HEK293 (cell line): ENCODE data around the gene NSL1.
A peak's percentile ranks its signal among the peaks of the same experiment; 100 is the strongest.

ENCODE experiments used
- EGR2 ChIP-seq: fragments of 450-650 bp; formaldehyde crosslinking; IDR thresholded peaks from 2 replicates; pipeline ENCODE4 v1.5.1; 2016; ENCODE audit warnings: low read depth, missing biosample characterization, missing genetic modification characterization
- KLF1 ChIP-seq: fragments of 450-650 bp; formaldehyde crosslinking; IDR thresholded peaks from 2 replicates; pipeline ENCODE4 v1.5.1; 2016; ENCODE audit warnings: missing biosample characterization, missing genetic modification characterization
- KLF16 ChIP-seq: fragments of 450-650 bp; formaldehyde crosslinking; IDR thresholded peaks from 2 replicates; pipeline ENCODE4 v1.5.1; 2017; ENCODE audit warnings: missing biosample characterization, missing genetic modification characterization
- OSR2 ChIP-seq: fragments of 450-650 bp; formaldehyde crosslinking; IDR thresholded peaks from 2 replicates; pipeline ENCODE4 v1.5.1; 2016; ENCODE audit warnings: missing biosample characterization, missing genetic modification characterization
- OVOL3 ChIP-seq: fragments of 450-650 bp; formaldehyde crosslinking; IDR thresholded peaks from 2 replicates; pipeline ENCODE4 v1.5.1; 2016; ENCODE audit warnings: missing biosample characterization, missing genetic modification characterization
- SP2 ChIP-seq: fragments of 450-650 bp; formaldehyde crosslinking; IDR thresholded peaks from 2 replicates; pipeline ENCODE4 v1.5.1; 2016; ENCODE audit warnings: missing biosample characterization, missing genetic modification characterization
- ZNF157 ChIP-seq: fragments of 450-650 bp; formaldehyde crosslinking; IDR thresholded peaks from 2 replicates; pipeline ENCODE4 v1.5.1; 2016; ENCODE audit warnings: missing biosample characterization, missing genetic modification characterization
- ZNF169 ChIP-seq: fragments of 450-650 bp; formaldehyde crosslinking; IDR thresholded peaks from 2 replicates; pipeline ENCODE4 v1.5.1; 2016; ENCODE audit warnings: missing biosample characterization, missing genetic modification characterization
- ZNF19 ChIP-seq: fragments of 450-650 bp; formaldehyde crosslinking; IDR thresholded peaks from 2 replicates; pipeline ENCODE4; 2016; ENCODE audit warnings: missing biosample characterization, missing genetic modification characterization, low read depth
- ZNF37A ChIP-seq: fragments of 450-650 bp; IDR thresholded peaks from 2 replicates; pipeline ENCODE4 v1.5.1; 2018; ENCODE audit warnings: missing biosample characterization, missing genetic modification characterization
- ZNF391 ChIP-seq: fragments of 450-650 bp; formaldehyde crosslinking; IDR thresholded peaks from 2 replicates; pipeline ENCODE4 v1.5.1; 2016; ENCODE audit warnings: low read depth, missing biosample characterization, missing genetic modification characterization, borderline replicate concordance
- ZNF404 ChIP-seq: fragments of 450-650 bp; formaldehyde crosslinking; IDR thresholded peaks from 2 replicates; pipeline ENCODE4 v1.5.1; 2017; ENCODE audit warnings: missing biosample characterization, missing genetic modification characterization
- ZNF433 ChIP-seq: fragments of 450-650 bp; formaldehyde crosslinking; IDR thresholded peaks from 2 replicates; pipeline ENCODE4 v1.5.1; 2016; ENCODE audit warnings: missing biosample characterization, missing genetic modification characterization, low read depth
- ZNF473 ChIP-seq: fragments of 450-650 bp; formaldehyde crosslinking; IDR thresholded peaks from 2 replicates; pipeline ENCODE4 v1.5.1; 2017; ENCODE audit warnings: missing biosample characterization, missing genetic modification characterization
- ZNF514 ChIP-seq: fragments of 450-650 bp; formaldehyde crosslinking; IDR thresholded peaks from 2 replicates; pipeline ENCODE4 v1.5.1; 2016; ENCODE audit warnings: missing biosample characterization, missing genetic modification characterization
- ZNF658 ChIP-seq: fragments of 450-650 bp; formaldehyde crosslinking; IDR thresholded peaks from 2 replicates; pipeline ENCODE4; 2016; ENCODE audit warnings: missing biosample characterization, missing genetic modification characterization
- ZNF677 ChIP-seq: fragments of 450-650 bp; IDR thresholded peaks from 2 replicates; pipeline ENCODE4 v1.5.0; 2018; ENCODE audit warnings: missing biosample characterization, mild to moderate bottlenecking, missing genetic modification characterization, moderate library complexity
- ZNF792 ChIP-seq: fragments of 450-650 bp; formaldehyde crosslinking; IDR thresholded peaks from 2 replicates; pipeline ENCODE4 v1.5.1; 2016; ENCODE audit warnings: missing biosample characterization, missing genetic modification characterization
- ZNF837 ChIP-seq: fragments of 450-650 bp; formaldehyde crosslinking; IDR thresholded peaks from 2 replicates; pipeline ENCODE4 v1.5.1; 2016; ENCODE audit warnings: missing biosample characterization, missing genetic modification characterization
- ZSCAN23 ChIP-seq: fragments of 450-650 bp; formaldehyde crosslinking; IDR thresholded peaks from 2 replicates; pipeline ENCODE4 v1.5.1; 2016; ENCODE audit warnings: missing biosample characterization, missing genetic modification characterization
- TF ChIP-seq, protein P1 (sequence below): fragments of 450-650 bp; formaldehyde crosslinking; IDR thresholded peaks from 2 replicates; pipeline ENCODE4 v1.5.1; 2016; ENCODE audit warnings: missing biosample characterization, missing genetic modification characterization
- TF ChIP-seq, protein P2 (sequence below): fragments of 450-650 bp; formaldehyde crosslinking; IDR thresholded peaks from 2 replicates; pipeline ENCODE4 v1.5.1; 2016; ENCODE audit warnings: missing biosample characterization, missing genetic modification characterization
- TF ChIP-seq, protein P3 (sequence below): fragments of 450-650 bp; formaldehyde crosslinking; IDR thresholded peaks from 2 replicates; pipeline ENCODE4 v1.5.1; 2017; ENCODE audit warnings: missing biosample characterization, missing genetic modification characterization
- TF ChIP-seq, protein P4 (sequence below): fragments of 450-650 bp; formaldehyde crosslinking; IDR thresholded peaks from 2 replicates; pipeline ENCODE4 v1.5.1; 2016; ENCODE audit warnings: missing biosample characterization, missing genetic modification characterization
- TF ChIP-seq, protein P5 (sequence below): fragments of 450-650 bp; formaldehyde crosslinking; IDR thresholded peaks from 2 replicates; pipeline ENCODE4 v1.5.1; 2017; ENCODE audit warnings: missing biosample characterization, mild to moderate bottlenecking, missing genetic modification characterization, moderate library complexity
- TF ChIP-seq, protein P6 (sequence below): fragments of 450-650 bp; formaldehyde crosslinking; IDR thresholded peaks from 2 replicates; pipeline ENCODE4 v1.5.0; 2017; ENCODE audit warnings: missing biosample characterization, missing genetic modification characterization, borderline replicate concordance

NSL1 gene

DNA sequence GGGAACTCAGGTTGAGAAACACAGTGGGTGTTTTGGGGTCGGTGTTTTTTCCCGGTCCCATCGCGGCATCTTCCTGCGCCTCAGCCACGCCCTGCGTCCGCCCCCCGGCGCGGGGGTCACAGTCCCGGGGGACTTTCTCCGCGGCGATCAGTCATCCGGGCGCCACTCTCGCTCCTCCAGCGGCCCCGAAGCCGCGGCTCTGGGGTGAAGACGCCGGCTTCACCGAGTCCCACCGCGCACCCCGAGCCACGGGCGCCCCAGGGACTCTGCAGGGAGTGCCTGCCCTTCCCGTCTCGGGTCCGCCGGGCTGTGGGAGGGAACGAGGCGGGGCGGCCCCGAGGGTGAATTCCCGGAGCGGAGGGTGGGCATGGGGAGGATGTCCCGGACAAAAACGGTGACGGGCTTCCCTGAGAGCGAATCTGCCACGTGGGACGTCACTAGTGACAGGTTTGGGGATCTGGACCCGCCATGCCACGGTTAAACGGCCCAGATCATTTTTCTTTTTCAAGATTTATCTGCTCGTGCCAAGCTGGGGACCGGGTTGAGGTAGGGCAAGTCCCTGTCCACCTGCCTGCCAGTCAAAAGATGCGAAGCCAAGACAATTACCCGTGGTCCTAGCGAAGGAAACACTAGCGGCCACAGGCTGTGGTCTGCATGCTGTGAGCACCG, 91.2 kb downstream of the NSL1 start (continued):
- TF ChIP-seq, protein P1, sequence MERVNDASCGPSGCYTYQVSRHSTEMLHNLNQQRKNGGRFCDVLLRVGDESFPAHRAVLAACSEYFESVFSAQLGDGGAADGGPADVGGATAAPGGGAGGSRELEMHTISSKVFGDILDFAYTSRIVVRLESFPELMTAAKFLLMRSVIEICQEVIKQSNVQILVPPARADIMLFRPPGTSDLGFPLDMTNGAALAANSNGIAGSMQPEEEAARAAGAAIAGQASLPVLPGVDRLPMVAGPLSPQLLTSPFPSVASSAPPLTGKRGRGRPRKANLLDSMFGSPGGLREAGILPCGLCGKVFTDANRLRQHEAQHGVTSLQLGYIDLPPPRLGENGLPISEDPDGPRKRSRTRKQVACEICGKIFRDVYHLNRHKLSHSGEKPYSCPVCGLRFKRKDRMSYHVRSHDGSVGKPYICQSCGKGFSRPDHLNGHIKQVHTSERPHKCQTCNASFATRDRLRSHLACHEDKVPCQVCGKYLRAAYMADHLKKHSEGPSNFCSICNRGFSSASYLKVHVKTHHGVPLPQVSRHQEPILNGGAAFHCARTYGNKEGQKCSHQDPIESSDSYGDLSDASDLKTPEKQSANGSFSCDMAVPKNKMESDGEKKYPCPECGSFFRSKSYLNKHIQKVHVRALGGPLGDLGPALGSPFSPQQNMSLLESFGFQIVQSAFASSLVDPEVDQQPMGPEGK = peak; percentile 96
- TF ChIP-seq EGR2 (tag by site-specific recombination) = peak; percentile 59
- no peak for TF ChIP-seq ZNF792 (tag by site-specific recombination)
- TF ChIP-seq, protein P2, sequence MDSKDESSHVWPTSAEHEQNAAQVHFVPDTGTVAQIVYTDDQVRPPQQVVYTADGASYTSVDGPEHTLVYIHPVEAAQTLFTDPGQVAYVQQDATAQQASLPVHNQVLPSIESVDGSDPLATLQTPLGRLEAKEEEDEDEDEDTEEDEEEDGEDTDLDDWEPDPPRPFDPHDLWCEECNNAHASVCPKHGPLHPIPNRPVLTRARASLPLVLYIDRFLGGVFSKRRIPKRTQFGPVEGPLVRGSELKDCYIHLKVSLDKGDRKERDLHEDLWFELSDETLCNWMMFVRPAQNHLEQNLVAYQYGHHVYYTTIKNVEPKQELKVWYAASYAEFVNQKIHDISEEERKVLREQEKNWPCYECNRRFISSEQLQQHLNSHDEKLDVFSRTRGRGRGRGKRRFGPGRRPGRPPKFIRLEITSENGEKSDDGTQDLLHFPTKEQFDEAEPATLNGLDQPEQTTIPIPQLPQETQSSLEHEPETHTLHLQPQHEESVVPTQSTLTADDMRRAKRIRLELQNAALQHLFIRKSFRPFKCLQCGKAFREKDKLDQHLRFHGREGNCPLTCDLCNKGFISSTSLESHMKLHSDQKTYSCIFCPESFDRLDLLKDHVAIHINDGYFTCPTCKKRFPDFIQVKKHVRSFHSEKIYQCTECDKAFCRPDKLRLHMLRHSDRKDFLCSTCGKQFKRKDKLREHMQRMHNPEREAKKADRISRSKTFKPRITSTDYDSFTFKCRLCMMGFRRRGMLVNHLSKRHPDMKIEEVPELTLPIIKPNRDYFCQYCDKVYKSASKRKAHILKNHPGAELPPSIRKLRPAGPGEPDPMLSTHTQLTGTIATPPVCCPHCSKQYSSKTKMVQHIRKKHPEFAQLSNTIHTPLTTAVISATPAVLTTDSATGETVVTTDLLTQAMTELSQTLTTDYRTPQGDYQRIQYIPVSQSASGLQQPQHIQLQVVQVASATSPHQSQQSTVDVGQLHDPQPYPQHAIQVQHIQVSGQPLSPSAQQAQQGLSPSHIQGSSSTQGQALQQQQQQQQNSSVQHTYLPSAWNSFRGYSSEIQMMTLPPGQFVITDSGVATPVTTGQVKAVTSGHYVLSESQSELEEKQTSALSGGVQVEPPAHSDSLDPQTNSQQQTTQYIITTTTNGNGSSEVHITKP (tag by site-specific recombination) = no peak
- TF ChIP-seq OVOL3 = no peak
- peak; percentile 19; the same call in 1 of the 2 replicates for TF ChIP-seq KLF16 (tag by site-specific recombination)
- TF ChIP-seq, protein P3, sequence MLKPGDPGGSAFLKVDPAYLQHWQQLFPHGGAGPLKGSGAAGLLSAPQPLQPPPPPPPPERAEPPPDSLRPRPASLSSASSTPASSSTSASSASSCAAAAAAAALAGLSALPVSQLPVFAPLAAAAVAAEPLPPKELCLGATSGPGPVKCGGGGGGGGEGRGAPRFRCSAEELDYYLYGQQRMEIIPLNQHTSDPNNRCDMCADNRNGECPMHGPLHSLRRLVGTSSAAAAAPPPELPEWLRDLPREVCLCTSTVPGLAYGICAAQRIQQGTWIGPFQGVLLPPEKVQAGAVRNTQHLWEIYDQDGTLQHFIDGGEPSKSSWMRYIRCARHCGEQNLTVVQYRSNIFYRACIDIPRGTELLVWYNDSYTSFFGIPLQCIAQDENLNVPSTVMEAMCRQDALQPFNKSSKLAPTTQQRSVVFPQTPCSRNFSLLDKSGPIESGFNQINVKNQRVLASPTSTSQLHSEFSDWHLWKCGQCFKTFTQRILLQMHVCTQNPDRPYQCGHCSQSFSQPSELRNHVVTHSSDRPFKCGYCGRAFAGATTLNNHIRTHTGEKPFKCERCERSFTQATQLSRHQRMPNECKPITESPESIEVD = no peak
- TF ChIP-seq ZNF514 (tag by site-specific recombination) = no peak
- TF ChIP-seq ZNF391 (tag by site-specific recombination) = no peak
- TF ChIP-seq ZNF677 (tag by site-specific recombination) = no peak
- no peak for TF ChIP-seq ZNF19 (tag by site-specific recombination)
- no peak for TF ChIP-seq ZNF169
- TF ChIP-seq ZNF157 (tag by site-specific recombination) = no peak
- TF ChIP-seq ZNF433 = no peak
- TF ChIP-seq ZNF837 = no peak
- no peak for TF ChIP-seq ZSCAN23
- TF ChIP-seq, protein P4, sequence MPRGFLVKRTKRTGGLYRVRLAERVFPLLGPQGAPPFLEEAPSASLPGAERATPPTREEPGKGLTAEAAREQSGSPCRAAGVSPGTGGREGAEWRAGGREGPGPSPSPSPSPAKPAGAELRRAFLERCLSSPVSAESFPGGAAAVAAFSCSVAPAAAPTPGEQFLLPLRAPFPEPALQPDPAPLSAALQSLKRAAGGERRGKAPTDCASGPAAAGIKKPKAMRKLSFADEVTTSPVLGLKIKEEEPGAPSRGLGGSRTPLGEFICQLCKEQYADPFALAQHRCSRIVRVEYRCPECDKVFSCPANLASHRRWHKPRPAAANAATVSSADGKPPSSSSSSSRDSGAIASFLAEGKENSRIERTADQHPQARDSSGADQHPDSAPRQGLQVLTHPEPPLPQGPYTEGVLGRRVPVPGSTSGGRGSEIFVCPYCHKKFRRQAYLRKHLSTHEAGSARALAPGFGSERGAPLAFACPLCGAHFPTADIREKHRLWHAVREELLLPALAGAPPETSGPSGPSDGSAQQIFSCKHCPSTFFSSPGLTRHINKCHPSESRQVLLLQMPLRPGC = no peak
- TF ChIP-seq SP2 = peak; percentile 79
- TF ChIP-seq, protein P5, sequence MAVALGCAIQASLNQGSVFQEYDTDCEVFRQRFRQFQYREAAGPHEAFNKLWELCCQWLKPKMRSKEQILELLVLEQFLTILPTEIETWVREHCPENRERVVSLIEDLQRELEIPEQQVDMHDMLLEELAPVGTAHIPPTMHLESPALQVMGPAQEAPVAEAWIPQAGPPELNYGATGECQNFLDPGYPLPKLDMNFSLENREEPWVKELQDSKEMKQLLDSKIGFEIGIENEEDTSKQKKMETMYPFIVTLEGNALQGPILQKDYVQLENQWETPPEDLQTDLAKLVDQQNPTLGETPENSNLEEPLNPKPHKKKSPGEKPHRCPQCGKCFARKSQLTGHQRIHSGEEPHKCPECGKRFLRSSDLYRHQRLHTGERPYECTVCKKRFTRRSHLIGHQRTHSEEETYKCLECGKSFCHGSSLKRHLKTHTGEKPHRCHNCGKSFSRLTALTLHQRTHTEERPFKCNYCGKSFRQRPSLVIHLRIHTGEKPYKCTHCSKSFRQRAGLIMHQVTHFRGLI (tag by site-specific recombination) = no peak
- TF ChIP-seq ZNF404 (tag by site-specific recombination) = no peak
- no peak for TF ChIP-seq ZNF37A (tag by site-specific recombination)
- no peak for TF ChIP-seq OSR2 (tag by site-specific recombination)
- TF ChIP-seq KLF1 (tag by site-specific recombination) = 0 out of 2 replicates have a peak, but pooled peaks have one; percentile 52
- TF ChIP-seq, protein P6, sequence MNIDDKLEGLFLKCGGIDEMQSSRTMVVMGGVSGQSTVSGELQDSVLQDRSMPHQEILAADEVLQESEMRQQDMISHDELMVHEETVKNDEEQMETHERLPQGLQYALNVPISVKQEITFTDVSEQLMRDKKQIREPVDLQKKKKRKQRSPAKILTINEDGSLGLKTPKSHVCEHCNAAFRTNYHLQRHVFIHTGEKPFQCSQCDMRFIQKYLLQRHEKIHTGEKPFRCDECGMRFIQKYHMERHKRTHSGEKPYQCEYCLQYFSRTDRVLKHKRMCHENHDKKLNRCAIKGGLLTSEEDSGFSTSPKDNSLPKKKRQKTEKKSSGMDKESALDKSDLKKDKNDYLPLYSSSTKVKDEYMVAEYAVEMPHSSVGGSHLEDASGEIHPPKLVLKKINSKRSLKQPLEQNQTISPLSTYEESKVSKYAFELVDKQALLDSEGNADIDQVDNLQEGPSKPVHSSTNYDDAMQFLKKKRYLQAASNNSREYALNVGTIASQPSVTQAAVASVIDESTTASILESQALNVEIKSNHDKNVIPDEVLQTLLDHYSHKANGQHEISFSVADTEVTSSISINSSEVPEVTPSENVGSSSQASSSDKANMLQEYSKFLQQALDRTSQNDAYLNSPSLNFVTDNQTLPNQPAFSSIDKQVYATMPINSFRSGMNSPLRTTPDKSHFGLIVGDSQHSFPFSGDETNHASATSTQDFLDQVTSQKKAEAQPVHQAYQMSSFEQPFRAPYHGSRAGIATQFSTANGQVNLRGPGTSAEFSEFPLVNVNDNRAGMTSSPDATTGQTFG (tag by site-specific recombination) = no peak
- TF ChIP-seq ZNF658 (tag by site-specific recombination) = no peak
- no peak for TF ChIP-seq ZNF473 (tag by site-specific recombination)
